Mucosa of descending colon (tissue), 3 donors: ENCODE data around the gene IQCH. TPM values are rescaled to one million over a fixed set of nuclear protein-coding genes. Genes with fewer than 3 reads are reported as not detected.

Experiments used
- ATAC-seq: fragments of 200-7000 bp; cut with Tn5 transposase; one replicate; pipeline ENCODE4 v1.9.1; 2020; ENCODE audit warnings: mild to moderate bottlenecking, moderate library complexity
- DNase-seq, 3 donors: peaks; one replicate each; pipeline ENCODE4 v3.0.0-alpha.2; 2020
- H3K36me3 ChIP-seq: fragments of 200-600 bp; one replicate; pipeline ENCODE4 v1.8.0; 2021; ENCODE audit warnings: low read depth, mild to moderate bottlenecking
- H3K4me1 ChIP-seq: fragments of 200-600 bp; one replicate; pipeline ENCODE4 v1.8.0; 2021; ENCODE audit warnings: low read depth, mild to moderate bottlenecking
- H3K4me3 ChIP-seq: fragments of 200-600 bp; one replicate; pipeline ENCODE4 v1.8.0; 2021; ENCODE audit warnings: mild to moderate bottlenecking
- H3K9me3 ChIP-seq: fragments of 200-600 bp; one replicate; pipeline ENCODE4 v1.8.0; 2021; ENCODE audit warnings: mild to moderate bottlenecking
- intact Hi-C, 2 donors: fragments of 100-400 bp; cut with DNase I in 1 of 2; cut with micrococcal nuclease in 1 of 2; formaldehyde crosslinking; loops; one replicate each; pipeline versions ENCODE4 v1.11.0 to v1.11.1; 2022; cut with DNase I, micrococcal nuclease
- total RNA-seq, 3 donors: library from RNA; stranded (reverse); fragmentation: NEBNext Ultra II Directional in 2 of 3; extraction: Animal tissue kit (Norgen Biotek cat#: 25700) in 2 of 3; gene quantifications; one replicate each; pipeline versions ENCODE4 v1.2.1 to v1.2.4, GENCODE V29; 2021 to 2023
- TF ChIP-seq, protein P1 (sequence below): fragments of 200-600 bp; IDR thresholded peaks from one replicate; pipeline ENCODE4 v1.8.0; 2022; ENCODE audit warnings: antibody characterized with exemption, mild to moderate bottlenecking
- donor health status: DM: no; HTN: no; CAD: no; lungs with moderate emphysema.
- donor health status: DM: no; HTN: no; CAD: no.
- donor health status: DM: no; HTN: yes; CAD: no.

Gene IQCH
- total RNA-seq, 3 donors from 2014 or later, result 2.2 to 3.0 (median 2.2) TPM

DNA sequence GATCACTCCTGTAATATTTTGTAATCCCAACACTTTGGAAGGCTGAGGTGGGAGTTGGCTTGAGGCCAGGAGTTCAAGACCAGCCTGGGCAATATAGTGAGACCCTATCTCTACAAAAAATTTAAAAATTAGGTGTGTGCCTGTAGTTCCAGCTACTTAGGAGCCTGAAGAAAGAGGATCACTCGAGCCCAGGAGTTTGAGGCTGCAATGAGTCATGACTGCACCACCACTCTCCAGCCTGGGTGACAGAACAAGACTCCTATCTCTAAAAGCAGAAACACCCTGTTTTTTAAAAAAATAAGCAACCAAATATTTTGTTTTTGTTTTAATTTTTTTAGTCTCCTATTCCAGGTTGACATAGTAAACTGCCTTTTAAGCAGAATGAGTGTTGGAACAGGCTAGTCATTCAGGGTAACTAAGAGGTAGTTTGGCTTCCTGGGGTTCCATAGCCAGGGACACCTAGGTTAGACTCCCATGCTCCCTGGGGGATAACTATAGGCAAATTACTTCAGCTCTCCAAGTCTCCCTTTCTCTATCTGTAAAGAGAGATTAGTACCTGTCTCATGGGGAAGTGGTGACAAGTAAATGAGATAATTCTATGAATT lies 151.8 kb downstream of the IQCH start:
- H3K9me3 ChIP-seq, result no peaks in the 10 kb centered on the region
- ATAC-seq (no peak), DNase-seq (no peak)
- H3K4me1 ChIP-seq, result no peaks in the 10 kb centered on the region
- H3K36me3 ChIP-seq, result no peaks in the 10 kb centered on the region
- intact Hi-C loops, result no loop called here
- TF ChIP-seq, protein P1, sequence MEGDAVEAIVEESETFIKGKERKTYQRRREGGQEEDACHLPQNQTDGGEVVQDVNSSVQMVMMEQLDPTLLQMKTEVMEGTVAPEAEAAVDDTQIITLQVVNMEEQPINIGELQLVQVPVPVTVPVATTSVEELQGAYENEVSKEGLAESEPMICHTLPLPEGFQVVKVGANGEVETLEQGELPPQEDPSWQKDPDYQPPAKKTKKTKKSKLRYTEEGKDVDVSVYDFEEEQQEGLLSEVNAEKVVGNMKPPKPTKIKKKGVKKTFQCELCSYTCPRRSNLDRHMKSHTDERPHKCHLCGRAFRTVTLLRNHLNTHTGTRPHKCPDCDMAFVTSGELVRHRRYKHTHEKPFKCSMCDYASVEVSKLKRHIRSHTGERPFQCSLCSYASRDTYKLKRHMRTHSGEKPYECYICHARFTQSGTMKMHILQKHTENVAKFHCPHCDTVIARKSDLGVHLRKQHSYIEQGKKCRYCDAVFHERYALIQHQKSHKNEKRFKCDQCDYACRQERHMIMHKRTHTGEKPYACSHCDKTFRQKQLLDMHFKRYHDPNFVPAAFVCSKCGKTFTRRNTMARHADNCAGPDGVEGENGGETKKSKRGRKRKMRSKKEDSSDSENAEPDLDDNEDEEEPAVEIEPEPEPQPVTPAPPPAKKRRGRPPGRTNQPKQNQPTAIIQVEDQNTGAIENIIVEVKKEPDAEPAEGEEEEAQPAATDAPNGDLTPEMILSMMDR, result no peak
- no peak overlapping the region for H3K4me3 ChIP-seq

DNA sequence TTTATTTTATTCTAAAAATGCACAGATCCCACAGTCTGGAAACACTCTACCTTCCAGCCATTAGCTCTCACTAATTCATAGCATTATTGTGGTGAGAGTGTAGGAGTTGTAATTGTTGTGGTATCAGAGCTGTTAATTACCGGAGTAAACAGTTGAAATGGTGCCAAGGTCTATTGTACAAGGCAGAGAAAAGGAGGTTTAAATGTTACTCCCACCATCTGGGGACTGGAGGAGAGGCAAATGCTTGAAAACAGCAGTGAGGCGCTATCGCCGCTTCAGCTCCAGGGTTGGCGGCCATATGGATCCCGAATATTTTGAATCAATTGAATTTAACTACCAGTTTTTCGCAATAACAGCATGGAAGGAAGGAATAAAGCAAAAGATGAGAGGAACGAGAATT lies 153.2 kb downstream of the IQCH start:
- H3K9me3 ChIP-seq, result no peaks in the 10 kb centered on the region
- intact Hi-C loops, result no loop called here
- TF ChIP-seq, protein P1, result no peak
- H3K36me3 ChIP-seq, result no peaks in the 10 kb centered on the region
- DNase-seq, result no peak
- no peak for ATAC-seq
- H3K4me3 ChIP-seq, result no peak overlapping the region
- H3K4me1 ChIP-seq, result no peaks in the 10 kb centered on the region

DNA sequence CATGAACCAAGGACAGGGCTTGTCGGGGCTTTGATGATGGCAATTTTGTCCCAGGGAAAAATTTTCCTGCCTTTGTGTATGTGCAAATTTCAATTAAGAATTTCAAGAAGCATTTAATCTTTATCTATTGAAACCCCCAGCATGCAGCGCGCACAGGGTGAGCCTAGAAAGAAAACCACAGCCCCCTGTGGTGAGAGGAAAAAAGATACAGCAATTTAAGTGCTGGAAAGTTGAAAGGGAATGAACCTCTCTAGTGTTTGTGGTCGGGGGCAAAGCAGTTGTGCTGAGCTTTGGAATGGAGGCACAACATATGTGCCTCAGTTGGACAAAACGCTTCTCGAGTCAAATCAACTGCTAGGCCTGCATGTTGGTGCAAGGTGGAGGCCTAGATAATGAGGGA lies 154.6 kb downstream of the IQCH start:
- DNase-seq, result no peak
- H3K4me3 ChIP-seq, result no peak overlapping the region
- no peaks in the 10 kb centered on the region for H3K4me1 ChIP-seq
- no peaks in the 10 kb centered on the region for H3K9me3 ChIP-seq
- intact Hi-C loops, result no loop called here
- no peaks in the 10 kb centered on the region for H3K36me3 ChIP-seq
- ATAC-seq, result no peak
- TF ChIP-seq, protein P1, result no peak

DNA sequence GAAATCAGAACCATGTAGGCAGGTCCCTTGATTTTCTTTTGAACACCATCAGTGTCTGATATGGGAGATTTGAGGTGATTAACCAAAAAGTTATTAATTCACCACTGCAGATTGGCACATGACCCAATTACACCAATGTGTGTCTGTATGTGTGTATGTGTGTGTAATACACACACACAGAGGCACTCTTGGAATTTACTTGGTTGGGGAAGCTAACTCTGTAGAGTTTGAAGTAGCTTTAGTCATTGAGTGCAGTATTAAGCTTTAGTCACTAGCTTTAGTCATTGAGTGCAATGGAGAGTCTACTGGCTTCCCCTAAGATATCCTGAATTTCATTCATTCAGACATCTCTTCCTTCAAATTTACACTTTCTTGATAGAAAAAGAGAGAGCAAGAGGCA lies 156.9 kb downstream of the IQCH start:
- ATAC-seq, result no peak
- DNase-seq, result no peak
- intact Hi-C loops, result no loop called here
- H3K36me3 ChIP-seq, result no peaks in the 10 kb centered on the region
- H3K9me3 ChIP-seq, result no peaks in the 10 kb centered on the region
- no peaks in the 10 kb centered on the region for H3K4me1 ChIP-seq
- H3K4me3 ChIP-seq, result no peak overlapping the region
- TF ChIP-seq, protein P1, result no peak

GRCh38 chr15:67413770-67414390 lies 159.3 kb downstream of the IQCH start:
- Histone ChIP-seq H3K4me3 (no peak overlapping the region), H3K36me3 (no peaks in the 10 kb centered on the region), H3K9me3 (no peaks in the 10 kb centered on the region), H3K4me1 (no peaks in the 10 kb centered on the region)
- TF ChIP-seq, protein P1, result no peak
- intact Hi-C loops, result no loop called here
- DNase-seq, result no peak
- no peak for ATAC-seq
